Measurements from ENCODE around the gene ACBD7. TPM values are rescaled to one million over a fixed set of nuclear protein-coding genes. Genes with fewer than 3 reads are reported as not detected.

ACBD7 gene
- total RNA-seq, 4 donors from 2014 or later: 0.75 to 1.8 (median 0.85) TPM; not detected in 1

DNA sequence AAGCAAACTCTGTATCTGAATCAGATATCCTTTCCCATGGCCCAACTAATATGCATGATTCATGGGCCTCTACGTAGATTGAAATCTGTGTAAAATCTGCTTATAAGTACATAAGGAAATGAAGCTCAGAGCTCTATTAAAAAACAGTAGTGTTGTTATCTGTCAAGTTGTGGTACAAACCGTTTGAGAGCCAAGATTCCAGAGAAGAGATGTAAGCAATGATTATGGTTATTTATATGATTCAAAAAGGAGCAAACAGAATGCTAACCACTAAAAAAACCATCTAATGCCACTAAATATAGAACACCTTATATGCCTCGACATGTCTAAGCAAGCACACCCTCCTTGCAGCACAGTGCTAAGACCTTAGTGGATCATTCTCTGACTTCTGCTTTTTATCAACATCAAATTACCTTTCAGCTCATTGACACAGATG is 35.2 kb upstream of the ACBD7 start:
- TF ChIP-seq CTCF (IDR thresholded peaks at IDR 0.05; ENCODE audit: low read depth): no peak

DNA sequence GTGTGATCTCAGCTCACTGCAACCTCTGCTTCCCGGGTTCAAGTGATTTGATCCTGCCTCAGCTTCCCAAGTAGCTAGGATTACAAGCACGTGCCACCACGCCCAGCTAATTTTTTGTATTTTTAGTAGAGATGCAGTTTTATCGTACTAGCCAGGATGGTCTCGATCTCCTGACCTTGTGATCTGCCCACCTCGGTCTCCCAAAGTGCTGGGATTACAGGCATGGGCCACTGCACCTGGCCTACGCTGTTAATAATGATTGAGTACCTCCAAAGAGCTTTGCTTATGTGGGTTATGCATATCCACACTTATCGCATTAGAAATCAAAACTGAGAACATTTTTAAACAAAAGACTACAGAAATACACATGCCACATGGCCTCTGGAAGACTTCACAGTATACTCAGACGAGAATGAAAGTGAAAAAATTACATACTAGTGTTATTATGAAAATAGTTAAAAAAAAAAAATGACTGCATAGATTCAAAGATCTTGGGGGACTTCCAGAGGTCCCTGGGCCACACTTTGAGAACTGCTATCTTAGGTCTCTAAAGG is 34.0 kb upstream of the ACBD7 start:
- no peak for TF ChIP-seq CTCF (IDR thresholded peaks at IDR 0.05; ENCODE audit: low read depth)

DNA sequence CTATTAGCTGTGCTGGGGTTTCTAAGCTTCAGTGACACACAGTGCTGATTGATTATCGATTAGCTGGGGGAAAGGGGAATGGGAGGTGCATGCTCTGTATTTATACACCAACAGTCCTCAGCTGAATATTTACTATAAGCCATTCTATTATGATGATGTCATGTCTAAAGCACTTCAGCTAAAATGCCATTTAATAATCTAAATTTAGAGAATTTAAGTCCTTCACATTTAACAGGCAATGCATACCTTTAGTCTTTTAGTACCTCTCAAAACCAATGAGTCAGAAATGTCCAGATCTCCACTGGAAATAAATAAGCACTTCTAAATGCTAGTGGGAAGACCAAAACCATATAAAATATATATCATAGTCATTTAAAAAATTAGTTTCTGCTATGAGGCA is 33.1 kb upstream of the ACBD7 start:
- TF ChIP-seq CTCF (IDR thresholded peaks at IDR 0.05; ENCODE audit: low read depth): no peak

- no peak for TF ChIP-seq CTCF (IDR thresholded peaks at IDR 0.05; ENCODE audit: low read depth)
Measured at GRCh38 chr10:15120523-15120922, 31.9 kb upstream of the ACBD7 start.

DNA sequence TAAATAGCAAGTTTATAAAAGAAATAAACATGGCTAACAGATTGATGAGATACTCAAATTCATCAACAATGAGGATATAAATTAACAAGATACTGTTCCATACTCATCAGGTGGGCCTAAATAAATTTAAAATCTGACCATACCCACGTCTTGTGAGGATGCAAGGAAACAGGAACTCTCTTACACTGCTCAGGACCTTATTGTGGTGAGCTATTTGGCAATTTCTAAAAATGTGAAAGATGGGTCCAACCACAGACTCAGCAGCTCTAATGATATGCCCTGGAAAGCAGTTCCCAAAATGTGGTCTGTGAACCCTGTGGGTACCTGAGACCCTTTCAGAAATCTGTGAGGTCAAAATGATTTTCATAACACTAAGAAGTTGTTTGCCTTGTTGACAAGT is 30.0 kb upstream of the ACBD7 start:
- no peak for TF ChIP-seq CTCF (IDR thresholded peaks at IDR 0.05; ENCODE audit: low read depth)

DNA sequence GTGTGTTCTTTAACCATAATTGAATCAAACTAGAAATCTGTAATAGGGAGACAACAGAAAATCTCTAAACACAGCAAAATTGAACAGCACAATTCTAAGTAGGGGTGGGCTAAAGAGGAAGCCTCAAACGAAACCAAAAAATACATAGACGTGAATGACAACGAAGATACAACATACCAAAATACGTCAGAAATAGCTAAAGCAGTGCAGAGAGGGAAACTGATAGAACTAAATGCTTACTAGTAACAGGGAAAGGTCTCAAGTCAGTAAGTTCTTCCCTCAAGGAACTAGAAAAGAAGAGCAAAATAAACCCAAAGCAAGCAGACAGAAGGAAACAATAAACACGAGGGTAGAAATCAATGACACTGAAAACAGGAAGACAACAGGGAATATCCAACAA is 27.6 kb upstream of the ACBD7 start:
- TF ChIP-seq CTCF (IDR thresholded peaks at IDR 0.05; ENCODE audit: low read depth): no peak

GRCh38 chr10:15113766-15114165 is 25.2 kb upstream of the ACBD7 start:
- TF ChIP-seq CTCF (IDR thresholded peaks at IDR 0.05; ENCODE audit: low read depth): no peak
